HCT116 (cell line): ENCODE data around the gene ACACA. TPM values are rescaled to one million over a fixed set of nuclear protein-coding genes. Genes with fewer than 3 reads are reported as not detected.

ENCODE experiments used
- ATAC-seq: fragments of 200-7000 bp; cut with Tn5 transposase; 2 replicates; pipeline ENCODE4 v1.9.1; 2020; ENCODE audit warnings: mild to moderate bottlenecking, moderate library complexity
- BruUV-seq: library from RNA; stranded (reverse); fragments of 400-500 nt; replicated peaks from 2 replicates; lab custom pipeline; 2021; lab: Mats Ljungman, UMichigan
- CTCF ChIA-PET: fragments of 300-600 bp; sonication (Branson Sonifier 250); formaldehyde crosslinking; loops from one replicate; lab custom pipeline; 2021; ENCODE audit warnings: antibody characterized with exemption; lab: Charles Lee
- POLR2A ChIA-PET: fragments of 300-600, 350-600 bp; sonication (Branson Sonifier 250); formaldehyde crosslinking; loops from one replicate; lab custom pipeline; 2021; ENCODE audit warnings: antibody characterized with exemption; lab: Charles Lee
- RAD21 ChIA-PET, 2 experiments: fragments of 300-600 bp; sonication (Branson Sonifier 250); formaldehyde crosslinking; loops; one replicate each; lab custom pipeline; 2023; ENCODE audit warnings: low total read pairs in 2 of 2; ENCODE audit not compliant: uncharacterized antibody in 2 of 2, unreplicated experiment in 2 of 2, low non-redundant PET in 1 of 2; lab: Charles Lee
- DNase-seq: peaks from one replicate; pipeline ENCODE4 v3.0.0-alpha.2; 2010; ENCODE audit warnings: low read depth, low spot score
- H2AFZ ChIP-seq: fragments of 200-600 bp; shearing (Covaris generic), sonication (generic); 2 replicates; pipeline ENCODE4 v1.6.1; 2017; ENCODE audit warnings: low read depth, mixed run types, mixed read lengths, antibody characterized with exemption, low read length; ENCODE audit not compliant: poor library complexity, severe bottlenecking
- H3K27ac ChIP-seq: 2 replicates; pipeline ENCODE4 v1.5.1; 2012; ENCODE audit warnings: low read depth, low read length
- H3K27me3 ChIP-seq: fragments of 200-600 bp; sonication (generic); 2 replicates; pipeline ENCODE4 v1.6.1; 2016; ENCODE audit warnings: mixed run types, low read length, mixed read lengths; ENCODE audit not compliant: insufficient read depth
- H3K36me3 ChIP-seq, 2 experiments: fragments of 200-500 bp in 1 of 2; fragments of 200-600 bp in 1 of 2; sonication (Bioruptor generic) in 1 of 2; sonication (generic) in 1 of 2; 2 replicates each; pipeline versions ENCODE4 v1.5.1 to v1.6.1; 2014 to 2016; ENCODE audit warnings: low read length in 2 of 2, inconsistent platforms in 1 of 2, mixed read lengths in 1 of 2, mixed run types in 1 of 2; ENCODE audit not compliant: insufficient read depth in 2 of 2, control insufficient read depth in 1 of 2
- H3K4me1 ChIP-seq, 2 experiments: fragments of 200-600 bp in 1 of 2; sonication (generic) in 1 of 2; 2 replicates each; pipeline versions ENCODE4 v1.5.1 to v1.6.1; 2012 to 2017; ENCODE audit warnings: low read length in 2 of 2, inconsistent platforms in 1 of 2, mild to moderate bottlenecking in 1 of 2, mixed read lengths in 1 of 2, mixed run types in 1 of 2, moderate library complexity in 1 of 2; ENCODE audit not compliant: insufficient read depth in 2 of 2, control insufficient read depth in 1 of 2
- H3K4me2 ChIP-seq: fragments of 200-600 bp; sonication (generic); 2 replicates; pipeline ENCODE4 v1.6.1; 2017; ENCODE audit warnings: mixed run types, low read length, mixed read lengths
- H3K4me3 ChIP-seq, 2 experiments: fragments of 200-600 bp in 1 of 2; sonication (generic) in 1 of 2; replicated peaks in 1 of 2; 2 replicates each; pipeline ENCODE4 v1.5.1; 2011 to 2016; ENCODE audit warnings: low read length in 2 of 2, control low read depth in 1 of 2, low read depth in 1 of 2, mild to moderate bottlenecking in 1 of 2, mixed read lengths in 1 of 2, mixed run types in 1 of 2
- H3K79me2 ChIP-seq: fragments of 200-600 bp; sonication (generic); 2 replicates; pipeline ENCODE4 v1.6.1; 2017; ENCODE audit warnings: mild to moderate bottlenecking, mixed run types, low read length, moderate library complexity, mixed read lengths; ENCODE audit not compliant: insufficient read depth
- H3K9ac ChIP-seq: fragments of 200-600 bp; sonication (generic); 2 replicates; pipeline ENCODE4 v1.6.1; 2016; ENCODE audit warnings: low read length, mixed read lengths
- H3K9me2 ChIP-seq: fragments of 200-600 bp; sonication (generic), shearing (Covaris generic); 2 replicates; pipeline ENCODE4 v1.6.1; 2017; ENCODE audit warnings: mixed run types, mild to moderate bottlenecking, moderate library complexity; ENCODE audit not compliant: insufficient read depth
- H3K9me3 ChIP-seq, 2 experiments: fragments of 200-500 bp in 1 of 2; fragments of 200-600 bp in 1 of 2; sonication (Bioruptor generic) in 1 of 2; sonication (generic) in 1 of 2; 2 replicates each; pipeline ENCODE4 v1.6.1; 2014 to 2017; ENCODE audit warnings: low read length in 2 of 2, mixed read lengths in 2 of 2, inconsistent platforms in 1 of 2, low read depth in 1 of 2, mild to moderate bottlenecking in 1 of 2, mixed run types in 1 of 2, moderate library complexity in 1 of 2; ENCODE audit not compliant: control insufficient read depth in 1 of 2, insufficient read depth in 1 of 2
- H4K20me1 ChIP-seq: fragments of 200-600 bp; sonication (generic), shearing (Covaris generic); 2 replicates; pipeline ENCODE4 v1.6.1; 2017; ENCODE audit warnings: mixed run types, mild to moderate bottlenecking, moderate library complexity; ENCODE audit not compliant: insufficient read depth
- CBX3 ChIP-seq: IDR thresholded peaks from 2 replicates; pipeline ENCODE4 v1.6.1; 2012; ENCODE audit warnings: low read depth
- CEBPB ChIP-seq: IDR thresholded peaks from 2 replicates; pipeline ENCODE4 v1.6.1; 2012; ENCODE audit warnings: low read depth
- EGR1 ChIP-seq: IDR thresholded peaks from 2 replicates; pipeline ENCODE4 v1.6.1; 2012; ENCODE audit warnings: low read depth
- ELF1 ChIP-seq: IDR thresholded peaks from 2 replicates; pipeline ENCODE4 v1.6.1; 2012; ENCODE audit warnings: low read depth, borderline replicate concordance
- EZH2 ChIP-seq: fragments of 200-600 bp; sonication (generic); IDR thresholded peaks from 2 replicates; pipeline ENCODE4 v1.6.1; 2017; ENCODE audit warnings: antibody characterized with exemption, mixed run types
- FOSL1 ChIP-seq: IDR thresholded peaks from 2 replicates; pipeline ENCODE4 v1.6.1; 2012; ENCODE audit warnings: low read depth
- RAD21 ChIP-seq: IDR thresholded peaks from 2 replicates; pipeline ENCODE4 v1.6.1; 2012; ENCODE audit warnings: low read depth, mild to moderate bottlenecking
- SP1 ChIP-seq: IDR thresholded peaks from 2 replicates; pipeline ENCODE4 v1.6.1; 2012; ENCODE audit warnings: low read depth
- SRF ChIP-seq: IDR thresholded peaks from 2 replicates; pipeline ENCODE4 v1.6.1; 2012; ENCODE audit warnings: low read depth
- TCF7L2 ChIP-seq: IDR thresholded peaks from 2 replicates; pipeline ENCODE4 v1.7.0; 2011; ENCODE audit warnings: borderline replicate concordance, inconsistent platforms; ENCODE audit not compliant: insufficient read depth, insufficient read length; ENCODE audit errors: extremely low read depth
- YY1 ChIP-seq: IDR thresholded peaks from 2 replicates; pipeline ENCODE4 v1.6.1; 2011; ENCODE audit warnings: low read length, low read depth, moderate library complexity, mild to moderate bottlenecking; ENCODE audit not compliant: insufficient replicate concordance; ENCODE audit errors: extremely low read depth
- ZNF274 ChIP-seq: fragments of 200-500 bp; sonication (Bioruptor generic); IDR thresholded peaks from 2 replicates; pipeline ENCODE4 v1.6.1; 2014; ENCODE audit warnings: mild to moderate bottlenecking, low read depth, low read length, inconsistent platforms
- intact Hi-C: fragments of 100-400 bp; cut with micrococcal nuclease; formaldehyde crosslinking; loops from 2 replicates; pipeline ENCODE4 v1.10.0; 2022
- total RNA-seq: library from RNA; stranded (reverse); gene quantifications from one replicate; pipeline ENCODE4 v1.2.1, GENCODE V29; 2021; ENCODE audit not compliant: unreplicated experiment
- TF ChIP-seq, protein P1 (sequence below): IDR thresholded peaks from 2 replicates; pipeline ENCODE4 v1.6.1; 2012
- TF ChIP-seq, protein P2 (sequence below): IDR thresholded peaks from 2 replicates; pipeline ENCODE4 v1.6.1; 2011; ENCODE audit warnings: mild to moderate bottlenecking, low read length, moderate library complexity; ENCODE audit not compliant: insufficient replicate concordance; ENCODE audit errors: extremely low read depth
- TF ChIP-seq, protein P3 (sequence below): IDR thresholded peaks from 2 replicates; pipeline ENCODE4 v1.6.1; 2012; ENCODE audit warnings: low read depth
- TF ChIP-seq, protein P4 (sequence below), 3 experiments: fragments of 200-600 bp in 1 of 3; sonication (generic) in 1 of 3; IDR thresholded peaks in 2 of 3; conservative IDR thresholded peaks in 1 of 3; 2 replicates each; pipeline ENCODE4 v1.5.1; 2012 to 2017; ENCODE audit warnings: low read depth in 2 of 3, low read length in 2 of 3, antibody characterized with exemption in 1 of 3, borderline replicate concordance in 1 of 3, control low read depth in 1 of 3, mild to moderate bottlenecking in 1 of 3, mixed read lengths in 1 of 3, mixed run types in 1 of 3, moderate library complexity in 1 of 3; ENCODE audit not compliant: insufficient read depth in 1 of 3

Gene ACACA
- total RNA-seq, 1 experiment from 2014 or later, result 161 TPM

DNA sequence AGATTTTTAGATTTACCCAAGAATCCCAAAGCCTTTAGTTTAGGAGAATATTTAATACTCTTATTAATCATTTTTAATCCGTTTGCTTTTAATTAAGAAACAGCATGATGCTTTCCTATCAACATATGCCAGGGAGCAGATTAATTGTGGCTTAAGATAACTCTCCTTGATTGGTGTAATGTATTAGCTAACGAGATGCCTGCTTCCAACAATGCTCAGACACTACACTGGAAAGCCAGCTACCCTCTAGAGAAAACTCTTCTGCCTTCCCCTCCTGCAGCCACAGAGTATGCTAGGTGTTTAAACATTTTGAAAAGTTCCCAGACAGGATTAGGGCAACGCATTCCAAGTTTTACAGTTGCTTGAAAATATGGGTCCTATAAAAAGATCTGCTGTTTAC lies 315.7 kb downstream of the ACACA start (continued):
- TF ChIP-seq RAD21 (no peak), ELF1 (no peak)
- TF ChIP-seq, protein P1, sequence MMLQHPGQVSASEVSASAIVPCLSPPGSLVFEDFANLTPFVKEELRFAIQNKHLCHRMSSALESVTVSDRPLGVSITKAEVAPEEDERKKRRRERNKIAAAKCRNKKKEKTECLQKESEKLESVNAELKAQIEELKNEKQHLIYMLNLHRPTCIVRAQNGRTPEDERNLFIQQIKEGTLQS, result no peak

DNA sequence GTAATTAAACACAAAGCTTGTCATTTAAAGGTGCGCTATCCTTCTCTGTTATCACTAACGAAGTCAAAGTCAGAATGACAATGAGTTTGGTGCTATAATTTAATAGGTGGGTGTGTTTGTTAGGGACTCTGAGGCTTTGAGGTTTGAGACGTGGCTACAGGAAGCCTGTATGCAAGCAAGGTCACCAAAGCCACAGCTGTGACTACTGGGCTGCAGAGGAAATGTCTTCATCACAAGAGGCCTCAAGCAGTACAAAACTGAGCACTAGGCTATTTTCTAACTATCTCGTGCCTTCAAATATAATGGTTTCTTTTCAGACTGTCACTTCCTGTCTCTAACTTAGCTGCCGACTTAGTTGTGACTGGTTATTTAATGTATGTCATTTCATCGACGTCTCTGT lies 316.7 kb downstream of the ACACA start:
- Histone ChIP-seq H3K27me3 (no peaks in the 10 kb centered on the region), H3K27ac (no peak overlapping the region), H3K4me2 (no peak overlapping the region), H3K4me1 (no peaks in the 10 kb centered on the region), H3K9ac (no peak overlapping the region), H3K36me3 (peaks cover 21 to 39% of the 10 kb centered on the region in 2 experiments; a peak in 3 of 4 replicates), H3K9me3 (no peaks in the 10 kb centered on the region), H3K4me3 (no peak overlapping the region), H3K9me2 (no peaks in the 10 kb centered on the region), H2AFZ (no peak overlapping the region)
- RAD21 ChIA-PET, result no interaction called here
- intact Hi-C loops, result no loop called here
- POLR2A ChIA-PET, result no interaction called here
- DNase-seq (no peak), ATAC-seq (no peak)
- TF ChIP-seq, protein P2, sequence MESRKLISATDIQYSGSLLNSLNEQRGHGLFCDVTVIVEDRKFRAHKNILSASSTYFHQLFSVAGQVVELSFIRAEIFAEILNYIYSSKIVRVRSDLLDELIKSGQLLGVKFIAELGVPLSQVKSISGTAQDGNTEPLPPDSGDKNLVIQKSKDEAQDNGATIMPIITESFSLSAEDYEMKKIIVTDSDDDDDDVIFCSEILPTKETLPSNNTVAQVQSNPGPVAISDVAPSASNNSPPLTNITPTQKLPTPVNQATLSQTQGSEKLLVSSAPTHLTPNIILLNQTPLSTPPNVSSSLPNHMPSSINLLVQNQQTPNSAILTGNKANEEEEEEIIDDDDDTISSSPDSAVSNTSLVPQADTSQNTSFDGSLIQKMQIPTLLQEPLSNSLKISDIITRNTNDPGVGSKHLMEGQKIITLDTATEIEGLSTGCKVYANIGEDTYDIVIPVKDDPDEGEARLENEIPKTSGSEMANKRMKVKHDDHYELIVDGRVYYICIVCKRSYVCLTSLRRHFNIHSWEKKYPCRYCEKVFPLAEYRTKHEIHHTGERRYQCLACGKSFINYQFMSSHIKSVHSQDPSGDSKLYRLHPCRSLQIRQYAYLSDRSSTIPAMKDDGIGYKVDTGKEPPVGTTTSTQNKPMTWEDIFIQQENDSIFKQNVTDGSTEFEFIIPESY, result no peak
- no peak for TF ChIP-seq EZH2
- TF ChIP-seq CBX3, result no peak
- no peak for TF ChIP-seq ZNF274
- TF ChIP-seq YY1, result no peak
- TF ChIP-seq, protein P3, sequence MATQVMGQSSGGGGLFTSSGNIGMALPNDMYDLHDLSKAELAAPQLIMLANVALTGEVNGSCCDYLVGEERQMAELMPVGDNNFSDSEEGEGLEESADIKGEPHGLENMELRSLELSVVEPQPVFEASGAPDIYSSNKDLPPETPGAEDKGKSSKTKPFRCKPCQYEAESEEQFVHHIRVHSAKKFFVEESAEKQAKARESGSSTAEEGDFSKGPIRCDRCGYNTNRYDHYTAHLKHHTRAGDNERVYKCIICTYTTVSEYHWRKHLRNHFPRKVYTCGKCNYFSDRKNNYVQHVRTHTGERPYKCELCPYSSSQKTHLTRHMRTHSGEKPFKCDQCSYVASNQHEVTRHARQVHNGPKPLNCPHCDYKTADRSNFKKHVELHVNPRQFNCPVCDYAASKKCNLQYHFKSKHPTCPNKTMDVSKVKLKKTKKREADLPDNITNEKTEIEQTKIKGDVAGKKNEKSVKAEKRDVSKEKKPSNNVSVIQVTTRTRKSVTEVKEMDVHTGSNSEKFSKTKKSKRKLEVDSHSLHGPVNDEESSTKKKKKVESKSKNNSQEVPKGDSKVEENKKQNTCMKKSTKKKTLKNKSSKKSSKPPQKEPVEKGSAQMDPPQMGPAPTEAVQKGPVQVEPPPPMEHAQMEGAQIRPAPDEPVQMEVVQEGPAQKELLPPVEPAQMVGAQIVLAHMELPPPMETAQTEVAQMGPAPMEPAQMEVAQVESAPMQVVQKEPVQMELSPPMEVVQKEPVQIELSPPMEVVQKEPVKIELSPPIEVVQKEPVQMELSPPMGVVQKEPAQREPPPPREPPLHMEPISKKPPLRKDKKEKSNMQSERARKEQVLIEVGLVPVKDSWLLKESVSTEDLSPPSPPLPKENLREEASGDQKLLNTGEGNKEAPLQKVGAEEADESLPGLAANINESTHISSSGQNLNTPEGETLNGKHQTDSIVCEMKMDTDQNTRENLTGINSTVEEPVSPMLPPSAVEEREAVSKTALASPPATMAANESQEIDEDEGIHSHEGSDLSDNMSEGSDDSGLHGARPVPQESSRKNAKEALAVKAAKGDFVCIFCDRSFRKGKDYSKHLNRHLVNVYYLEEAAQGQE, result no peak
- TF ChIP-seq, protein P4, sequence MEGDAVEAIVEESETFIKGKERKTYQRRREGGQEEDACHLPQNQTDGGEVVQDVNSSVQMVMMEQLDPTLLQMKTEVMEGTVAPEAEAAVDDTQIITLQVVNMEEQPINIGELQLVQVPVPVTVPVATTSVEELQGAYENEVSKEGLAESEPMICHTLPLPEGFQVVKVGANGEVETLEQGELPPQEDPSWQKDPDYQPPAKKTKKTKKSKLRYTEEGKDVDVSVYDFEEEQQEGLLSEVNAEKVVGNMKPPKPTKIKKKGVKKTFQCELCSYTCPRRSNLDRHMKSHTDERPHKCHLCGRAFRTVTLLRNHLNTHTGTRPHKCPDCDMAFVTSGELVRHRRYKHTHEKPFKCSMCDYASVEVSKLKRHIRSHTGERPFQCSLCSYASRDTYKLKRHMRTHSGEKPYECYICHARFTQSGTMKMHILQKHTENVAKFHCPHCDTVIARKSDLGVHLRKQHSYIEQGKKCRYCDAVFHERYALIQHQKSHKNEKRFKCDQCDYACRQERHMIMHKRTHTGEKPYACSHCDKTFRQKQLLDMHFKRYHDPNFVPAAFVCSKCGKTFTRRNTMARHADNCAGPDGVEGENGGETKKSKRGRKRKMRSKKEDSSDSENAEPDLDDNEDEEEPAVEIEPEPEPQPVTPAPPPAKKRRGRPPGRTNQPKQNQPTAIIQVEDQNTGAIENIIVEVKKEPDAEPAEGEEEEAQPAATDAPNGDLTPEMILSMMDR (IDR thresholded peaks at IDR 0.05 in 2 of 3, conservative IDR thresholded peaks at IDR 0.05 in 1 of 3; ENCODE audit: borderline replicate concordance in 1 of 3, insufficient read depth in 1 of 3, low read depth in 2 of 3, low read length in 2 of 3), result no peak
- no peak for TF ChIP-seq FOSL1
- TF ChIP-seq SP1, result no peak
- TF ChIP-seq SRF, result no peak
- TF ChIP-seq ELF1, result no peak
- no peak for TF ChIP-seq TCF7L2
- no peak for TF ChIP-seq RAD21
- TF ChIP-seq CEBPB, result no peak
- TF ChIP-seq EGR1, result no peak
- TF ChIP-seq, all 23 proteins: peak for 0
- CTCF ChIA-PET, result no interaction called here
- Histone ChIP-seq H4K20me1 (no peaks in the 10 kb centered on the region), H3K79me2 (no peaks in the 10 kb centered on the region)
- BruUV-seq, result no TSS peak
